Muscle of back (tissue), 11 donors: ENCODE results near the gene PPP2R3A. TPM values are rescaled to one million over a fixed set of nuclear protein-coding genes. Genes with fewer than 3 reads are reported as not detected.

Experiments
- DNase-seq, 3 donors: peaks; one replicate each; pipeline versions ENCODE4 v3.0.0 to v3.0.0-alpha.2; 2013
- polyA plus RNA-seq, 10 donors: library from polyadenylated mRNA; unstranded; fragments of 120-200 nt; gene quantifications; one replicate each; pipeline ENCODE4 v1.2.1, GENCODE V29; 2013; ENCODE audit not compliant: insufficient read length in 10 of 10

The PPP2R3A gene
- polyA plus RNA-seq, 10 donors, result 32.6 to 82.8 (median 53.3) TPM

DNA sequence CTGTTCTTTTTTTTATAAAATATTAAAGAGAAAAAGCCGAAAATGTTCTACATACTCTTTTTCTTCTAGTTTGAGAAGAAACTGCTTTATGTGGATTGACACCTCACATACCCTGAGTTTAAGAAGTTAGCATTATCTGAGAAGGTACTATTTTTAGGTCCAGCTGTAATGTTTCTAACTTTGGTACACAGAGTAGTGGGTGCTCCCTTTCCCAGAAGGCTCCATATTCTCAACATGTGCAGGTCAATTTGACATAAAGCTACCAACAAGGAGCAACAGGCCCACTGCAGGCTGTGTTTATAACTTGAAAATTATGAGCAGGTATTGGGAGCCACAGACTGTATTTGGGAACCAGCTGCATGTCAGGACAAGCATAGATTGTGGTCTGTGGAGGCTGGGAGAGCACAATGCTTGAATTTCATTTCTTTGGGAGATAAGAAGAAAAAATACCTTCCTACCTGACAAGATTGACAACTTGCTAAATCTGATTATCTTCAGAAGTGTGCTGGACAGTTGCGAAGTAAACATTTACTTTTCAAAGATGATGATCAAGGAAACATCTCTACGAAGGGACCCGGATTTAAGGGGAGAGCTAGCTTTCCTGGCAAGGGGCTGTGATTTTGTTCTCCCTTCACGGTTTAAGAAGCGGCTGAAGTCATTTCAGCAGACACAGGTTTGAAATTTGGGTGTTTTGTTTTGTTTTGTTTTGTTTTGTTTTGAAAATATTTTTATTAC, 57.2 kb downstream of the PPP2R3A start:
- no peak for DNase-seq

DNA sequence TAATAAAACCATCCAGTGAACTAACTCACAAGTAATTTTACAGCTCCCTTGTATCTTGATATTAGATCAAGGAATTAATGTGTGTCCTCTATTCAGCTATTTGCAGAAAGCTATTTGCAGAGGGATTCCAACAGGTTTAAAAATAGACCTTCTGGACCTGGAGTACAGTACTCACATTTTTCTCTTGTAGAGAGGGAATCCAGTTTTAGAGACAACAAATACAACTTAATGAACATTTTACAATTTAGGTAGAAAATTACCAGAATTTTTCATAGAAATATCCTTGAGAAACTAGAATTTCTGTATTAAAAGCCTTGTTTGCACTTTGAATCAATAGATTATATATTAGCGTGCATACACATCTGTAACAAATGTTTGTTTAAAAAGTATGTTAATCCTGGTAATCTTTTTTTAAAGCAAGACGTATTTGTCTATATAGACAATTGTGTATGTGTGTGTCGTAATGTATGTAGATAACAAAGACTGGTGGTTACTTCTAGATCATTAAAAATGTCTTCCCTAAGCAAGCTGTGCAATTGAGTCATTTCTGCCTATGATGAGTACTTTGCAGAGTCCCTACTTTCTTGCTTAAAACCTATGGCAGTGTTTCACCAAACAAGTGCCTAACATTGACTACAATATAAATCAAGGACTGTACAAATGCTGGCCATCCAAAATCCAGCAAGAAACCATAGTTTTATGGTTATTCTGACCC, 57.9 kb downstream of the PPP2R3A start:
- DNase-seq, result no peak

DNA sequence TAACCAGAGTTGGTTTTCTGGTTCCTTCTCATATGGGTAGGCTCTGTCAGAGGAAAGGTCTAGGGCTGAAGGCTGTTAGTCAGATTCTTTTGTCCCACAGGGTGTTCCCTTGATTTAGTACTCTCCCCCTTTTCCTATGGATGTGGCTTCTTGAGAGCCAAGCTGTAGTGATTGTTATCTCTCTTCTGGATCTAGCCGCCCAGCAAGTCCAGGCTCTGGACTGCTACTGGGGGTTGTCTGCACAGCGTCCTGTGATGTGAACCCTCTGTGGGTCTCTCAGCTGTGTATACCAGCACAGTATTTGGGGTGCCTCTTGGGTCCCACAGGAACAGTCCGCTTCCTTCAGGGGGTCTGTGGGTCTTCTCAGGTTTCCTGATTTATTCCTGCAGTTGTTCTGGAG, 70.8 kb downstream of the PPP2R3A start:
- no peak for DNase-seq

DNA sequence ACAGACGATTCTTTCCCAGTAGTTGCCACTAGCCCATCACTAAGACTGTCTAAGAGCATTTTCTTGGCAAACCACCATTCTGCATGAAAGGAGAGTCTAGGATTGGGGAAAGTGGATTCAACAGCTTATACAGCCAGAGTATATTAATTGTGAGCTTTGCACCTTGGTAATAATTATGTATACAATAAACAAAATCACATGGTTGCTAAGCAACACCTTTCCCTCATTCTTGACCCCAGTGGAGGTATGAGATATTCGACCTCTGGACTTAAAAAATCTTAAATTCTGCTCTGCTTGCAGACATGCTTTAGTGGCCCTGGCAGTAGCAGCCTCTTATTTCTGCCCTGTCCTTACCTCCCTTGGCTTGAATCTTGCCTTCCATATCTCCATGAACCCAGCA, 73.1 kb downstream of the PPP2R3A start:
- no peak for DNase-seq

DNA sequence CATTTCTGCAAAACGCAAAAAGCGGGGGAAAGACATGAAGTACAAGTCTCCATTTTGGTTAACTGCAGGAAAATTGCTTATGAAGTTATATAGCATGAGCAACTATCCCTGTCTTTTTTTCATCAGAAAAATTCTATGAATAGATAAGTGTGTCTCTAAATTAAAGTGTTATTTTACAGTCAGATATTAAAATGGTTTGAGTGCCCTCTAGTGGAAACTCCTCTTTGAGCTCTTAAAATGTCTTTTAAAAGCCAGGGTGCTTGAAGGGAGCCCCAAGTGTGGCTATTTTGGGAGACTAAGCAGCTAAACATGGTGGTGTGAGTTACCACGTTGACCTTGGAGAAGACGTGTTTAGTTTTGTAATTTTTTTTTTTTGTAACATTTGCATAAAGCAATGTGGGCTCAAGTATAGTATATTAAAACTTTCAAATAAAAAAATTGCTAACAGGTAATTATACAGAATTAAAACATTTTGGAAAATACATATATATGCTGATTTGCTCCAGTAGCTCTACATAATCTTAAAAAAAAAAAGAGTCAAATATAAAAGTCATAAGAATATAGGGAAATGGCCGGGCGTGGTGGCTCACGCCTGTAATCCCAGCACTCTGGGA, 77.2 kb downstream of the PPP2R3A start:
- peak; percentile 43 to 69 (median 59) for DNase-seq

DNA sequence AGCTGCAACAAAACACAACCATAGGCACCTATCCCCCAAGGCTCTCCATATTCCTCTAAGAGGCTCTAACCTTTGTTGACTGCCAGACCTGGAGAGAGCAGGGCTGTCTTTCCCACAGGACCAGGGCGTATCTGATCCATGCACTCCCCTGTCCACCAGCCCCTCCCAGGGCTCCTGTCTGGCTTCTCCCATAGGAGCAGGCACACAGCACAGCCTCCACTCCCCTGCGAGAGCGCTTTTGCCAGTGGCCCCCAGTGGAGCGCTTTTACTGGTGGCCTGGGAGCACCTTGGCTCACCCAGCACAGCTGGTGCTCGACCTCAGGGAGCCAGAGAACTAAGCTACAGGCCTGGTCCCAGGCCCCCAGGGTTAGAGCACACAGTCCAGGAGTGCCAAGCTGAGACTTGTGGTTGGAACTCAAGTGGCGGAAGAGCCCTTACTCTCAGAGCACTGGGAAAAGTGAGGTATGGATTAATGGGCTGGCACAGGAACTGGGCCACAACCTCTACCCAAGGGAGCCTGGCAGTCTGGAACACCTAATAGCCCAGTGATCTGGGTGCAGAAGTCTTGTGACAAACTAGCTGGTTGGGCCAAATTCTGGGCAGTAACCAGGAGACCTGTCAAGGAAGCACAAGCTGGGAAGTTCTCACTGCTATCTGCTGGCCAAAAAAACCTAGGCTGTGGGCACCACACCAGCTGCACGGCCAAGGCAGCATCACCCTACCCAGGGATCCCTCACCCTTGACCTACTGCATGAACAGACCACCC, 79.6 kb downstream of the PPP2R3A start:
- DNase-seq, result no peak

DNA sequence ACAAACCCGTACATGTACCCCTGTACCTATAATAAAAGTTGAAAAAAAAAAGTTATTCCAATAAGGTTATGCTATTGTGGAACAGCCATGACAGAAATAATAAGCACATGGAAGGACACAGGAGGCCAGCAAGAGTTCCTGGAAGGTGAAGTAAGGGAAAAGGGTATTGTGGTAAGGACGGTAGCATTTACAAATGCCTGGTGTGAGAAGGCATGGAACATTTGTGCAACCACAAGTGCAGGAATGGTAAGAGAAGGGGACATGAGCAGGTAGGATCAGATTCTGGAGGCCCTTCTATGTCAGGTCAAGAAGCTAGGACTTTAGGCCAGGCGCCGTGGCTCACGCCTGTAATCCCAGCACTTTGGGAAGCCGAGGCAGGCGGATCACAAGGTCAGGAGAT, 82.5 kb downstream of the PPP2R3A start:
- no peak for DNase-seq

DNA sequence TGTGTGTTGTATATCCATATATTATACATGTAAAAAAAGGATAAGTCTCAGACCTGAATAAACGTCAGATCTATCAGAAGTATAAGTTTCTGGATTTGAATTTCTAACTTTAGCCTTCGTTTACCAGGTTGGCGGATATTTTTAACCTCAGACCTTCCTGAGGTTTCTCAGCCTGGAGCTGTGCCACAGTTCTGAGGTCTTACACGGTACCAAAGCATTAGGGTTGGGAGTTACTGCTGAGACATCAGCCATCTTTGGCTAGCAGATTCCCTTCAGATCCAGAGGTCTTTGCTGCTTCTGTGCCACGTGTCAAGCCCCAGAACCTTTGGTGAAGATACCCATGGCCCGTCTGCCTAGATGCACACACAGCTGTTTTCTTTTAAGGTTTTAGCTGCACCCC, 84.7 kb downstream of the PPP2R3A start:
- DNase-seq, result no peak

DNA sequence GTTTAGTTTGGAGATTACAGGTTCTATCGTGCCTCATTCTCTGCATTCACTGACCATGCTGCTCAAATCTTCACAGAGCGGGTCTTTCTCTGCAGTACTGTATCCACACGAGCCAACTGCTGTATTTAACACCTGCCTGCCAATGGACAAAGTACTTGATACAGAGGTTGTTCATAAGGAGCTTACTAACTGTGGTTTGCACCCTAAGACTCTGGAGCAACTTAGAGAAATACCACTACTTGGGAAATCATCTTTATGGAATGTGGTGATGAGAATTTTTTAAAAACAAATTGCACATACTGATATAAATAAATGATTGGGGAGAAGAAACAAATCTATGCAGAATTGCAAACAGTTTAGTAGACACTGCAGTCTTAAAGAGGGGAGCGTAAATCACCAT, 90.0 kb downstream of the PPP2R3A start:
- DNase-seq, result no peak

DNA sequence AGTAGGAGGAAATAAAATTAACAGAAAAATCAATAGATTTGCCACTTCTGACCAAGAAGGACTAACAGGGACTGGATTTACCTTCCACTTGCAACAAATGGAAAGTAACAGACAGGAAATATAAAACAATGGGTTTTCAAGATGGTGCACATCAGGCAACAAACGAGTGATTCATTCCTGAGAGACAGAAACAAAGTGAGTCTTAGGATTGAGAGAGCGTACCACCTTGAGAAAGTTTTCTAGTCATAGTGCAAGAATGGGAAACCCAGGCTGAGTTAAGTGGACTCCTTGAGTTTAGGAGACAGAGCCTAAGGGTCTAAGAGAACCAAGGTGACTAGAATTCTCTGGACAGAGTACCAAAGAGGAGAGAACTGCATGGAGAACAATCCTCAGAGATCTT, 101.7 kb downstream of the PPP2R3A start:
- no peak for DNase-seq

DNA sequence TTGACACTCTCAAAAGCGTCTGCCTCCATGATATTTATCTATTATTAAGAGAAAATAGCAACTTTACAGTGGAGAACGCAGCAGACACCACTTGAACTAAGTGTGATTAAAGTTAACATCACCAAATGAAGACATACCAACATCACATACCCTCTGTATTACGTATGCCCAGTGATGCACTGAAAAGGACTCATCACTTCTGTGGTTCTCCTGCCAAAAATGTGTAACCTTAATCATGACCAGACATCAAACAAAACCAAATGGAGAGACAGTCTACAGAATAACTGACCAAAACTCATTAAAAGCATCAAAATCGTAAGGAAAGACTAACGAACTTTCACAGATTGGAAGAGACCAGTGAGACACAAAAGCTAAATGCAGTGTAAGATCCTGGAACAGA, 103.2 kb downstream of the PPP2R3A start:
- DNase-seq, result peak in 1 of 3 donors; percentile 49

DNA sequence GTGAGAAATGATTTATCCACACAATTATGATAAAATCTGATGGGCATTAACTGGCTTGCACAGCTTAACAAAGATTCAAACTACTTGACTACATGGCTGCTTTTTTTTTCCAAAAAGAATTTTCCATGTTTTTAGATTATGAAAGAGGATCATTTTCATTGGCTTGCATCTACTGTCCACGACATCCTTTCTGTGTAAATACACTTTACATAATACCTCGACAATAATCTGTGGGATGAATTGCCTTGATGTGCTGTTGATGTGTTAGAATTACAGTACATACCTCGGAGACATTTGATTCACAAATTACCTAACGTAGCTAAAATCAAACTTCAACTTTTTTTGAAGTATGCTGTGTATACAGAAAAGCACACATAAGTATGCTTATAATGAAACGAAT, 104.4 kb downstream of the PPP2R3A start:
- no peak for DNase-seq

DNA sequence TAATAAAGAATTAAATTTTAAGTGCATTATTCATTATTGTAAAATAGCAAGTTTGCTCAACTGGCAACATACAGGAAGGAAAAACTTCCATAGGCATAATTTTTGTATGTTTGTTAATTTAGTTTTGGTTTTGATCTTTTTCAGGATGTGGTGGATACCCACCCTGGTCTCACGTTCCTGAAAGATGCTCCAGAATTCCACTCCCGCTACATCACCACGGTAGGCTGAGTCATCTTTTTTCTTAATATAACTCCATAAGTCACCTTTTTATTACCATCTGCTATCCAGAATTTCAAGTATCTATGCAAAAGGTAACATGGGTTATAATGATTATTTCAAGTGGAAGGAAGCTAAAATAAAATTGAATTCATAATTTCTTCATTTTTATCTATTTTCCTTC, 104.8 kb downstream of the PPP2R3A start:
- peak in 1 of 3 donors; percentile 60 for DNase-seq

DNA sequence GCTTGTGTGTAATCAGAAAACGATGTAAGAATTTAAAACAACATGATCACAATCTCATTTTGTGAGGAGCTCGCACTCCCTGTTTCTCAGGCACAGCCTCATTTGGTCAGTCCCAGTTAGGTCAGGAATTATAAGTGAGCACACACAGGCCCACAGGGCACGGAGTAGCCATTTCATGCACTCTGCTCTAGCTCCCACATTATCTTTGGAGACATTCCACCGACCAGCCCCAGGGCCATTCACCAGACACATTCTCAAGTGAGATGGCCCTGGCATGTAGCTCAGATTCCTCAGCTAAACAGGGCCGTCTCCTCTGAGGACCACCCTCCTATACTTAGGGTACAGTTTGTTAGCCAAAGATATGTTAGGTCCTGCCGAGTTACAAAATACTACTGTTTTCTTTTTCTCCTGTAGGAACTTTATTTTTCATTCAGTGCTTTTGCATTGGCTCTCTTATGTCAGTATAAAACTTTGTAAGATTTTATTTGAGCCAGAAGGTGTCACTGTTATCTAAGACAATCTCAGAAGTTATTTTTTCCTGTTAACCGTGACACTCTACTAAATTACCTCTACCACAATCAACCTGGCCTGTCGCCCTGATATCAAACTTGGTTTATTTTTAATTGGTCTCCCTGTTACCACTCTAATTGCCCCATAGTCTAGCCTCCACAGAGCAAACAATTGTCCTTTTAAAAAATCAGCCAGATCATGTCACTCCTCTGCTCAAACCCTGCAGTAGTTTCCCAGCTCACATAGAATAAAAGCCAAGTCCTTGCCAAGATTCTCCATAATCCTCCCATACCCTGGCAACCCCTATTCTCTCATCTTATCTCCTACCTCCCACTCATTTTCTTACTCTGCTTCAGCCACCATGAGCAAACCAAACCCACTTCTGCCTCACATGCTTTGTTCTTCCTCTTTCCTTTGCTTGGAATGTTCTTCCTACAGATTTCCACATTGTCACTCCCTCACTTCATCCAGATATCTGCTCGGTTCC, 105.7 kb downstream of the PPP2R3A start:
- DNase-seq, result peak in 1 of 3 donors; percentile 12

DNA sequence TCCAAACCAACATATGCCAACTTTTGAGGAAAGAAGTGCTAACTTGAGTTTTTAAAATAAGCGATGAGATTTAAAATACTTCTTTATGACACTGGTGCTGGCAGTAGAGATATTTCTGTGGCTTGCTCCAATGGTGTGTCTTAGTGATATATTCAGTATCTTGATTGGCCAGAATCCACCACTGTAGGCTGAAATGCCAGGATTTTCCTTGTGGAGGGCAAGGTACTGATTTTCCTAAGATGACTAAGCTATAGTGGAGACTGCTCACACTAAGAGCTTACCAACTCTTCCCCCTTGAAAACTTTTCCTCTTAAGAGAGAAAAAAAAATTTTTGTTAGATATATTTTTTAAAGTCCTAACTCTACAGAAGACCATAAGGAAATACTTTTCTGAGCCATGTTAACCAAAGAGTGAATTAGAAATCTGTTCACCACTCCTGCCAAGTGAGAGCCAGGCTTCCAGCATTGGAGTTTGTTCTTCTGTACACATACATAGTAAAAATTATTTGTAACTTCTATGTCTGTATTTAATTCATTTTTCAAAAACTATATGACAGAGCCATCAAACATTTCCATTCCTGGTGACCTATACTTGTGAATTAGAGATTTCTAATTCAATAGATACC, 109.1 kb downstream of the PPP2R3A start:
- no peak for DNase-seq

DNA sequence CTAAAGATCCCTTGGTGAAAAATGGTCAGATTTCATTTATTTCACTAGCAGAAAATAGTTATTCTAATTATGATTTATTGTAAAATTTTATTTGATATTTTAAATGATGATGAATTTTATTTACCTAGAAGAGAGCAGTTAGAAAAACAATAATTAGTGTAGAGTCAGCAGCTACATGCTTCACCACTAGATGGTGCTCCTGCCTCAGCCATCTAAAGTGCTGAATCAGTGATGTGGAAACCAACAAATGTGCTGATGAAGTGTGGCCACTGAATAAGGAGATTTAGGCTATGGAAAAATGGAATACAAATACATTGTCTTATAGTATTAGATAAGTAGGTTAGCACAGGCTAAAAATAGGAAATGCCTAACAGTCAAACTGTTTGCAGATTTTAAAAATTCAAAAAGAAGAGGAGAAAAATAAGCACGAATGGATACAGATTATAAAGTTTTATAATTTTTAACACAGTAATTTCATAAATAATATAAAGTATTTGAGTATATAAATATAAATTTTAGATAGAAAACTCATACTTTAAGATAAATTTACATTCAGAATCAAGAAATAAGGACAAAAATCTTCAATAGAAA, 109.8 kb downstream of the PPP2R3A start:
- peak; percentile 77 to 87 (median 79) for DNase-seq

DNA sequence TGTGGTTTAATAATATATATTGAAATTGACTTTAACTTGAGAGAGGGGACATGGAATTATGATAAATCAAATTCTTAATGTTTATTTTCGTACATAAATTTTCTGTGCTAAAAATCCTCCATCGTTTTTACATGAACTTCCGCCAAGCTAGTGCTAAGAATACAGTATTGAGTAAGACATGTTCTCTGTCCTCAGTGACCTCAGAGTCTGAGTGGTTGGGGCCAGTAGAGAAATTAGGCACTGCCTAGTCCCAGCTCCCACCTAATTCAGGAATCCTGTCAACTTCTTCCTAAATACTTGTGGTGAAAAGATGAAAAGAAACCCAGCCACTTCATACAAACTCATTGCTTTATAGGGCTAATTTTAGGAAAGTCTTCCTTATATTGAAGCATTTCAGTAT, 110.3 kb downstream of the PPP2R3A start:
- no peak for DNase-seq

DNA sequence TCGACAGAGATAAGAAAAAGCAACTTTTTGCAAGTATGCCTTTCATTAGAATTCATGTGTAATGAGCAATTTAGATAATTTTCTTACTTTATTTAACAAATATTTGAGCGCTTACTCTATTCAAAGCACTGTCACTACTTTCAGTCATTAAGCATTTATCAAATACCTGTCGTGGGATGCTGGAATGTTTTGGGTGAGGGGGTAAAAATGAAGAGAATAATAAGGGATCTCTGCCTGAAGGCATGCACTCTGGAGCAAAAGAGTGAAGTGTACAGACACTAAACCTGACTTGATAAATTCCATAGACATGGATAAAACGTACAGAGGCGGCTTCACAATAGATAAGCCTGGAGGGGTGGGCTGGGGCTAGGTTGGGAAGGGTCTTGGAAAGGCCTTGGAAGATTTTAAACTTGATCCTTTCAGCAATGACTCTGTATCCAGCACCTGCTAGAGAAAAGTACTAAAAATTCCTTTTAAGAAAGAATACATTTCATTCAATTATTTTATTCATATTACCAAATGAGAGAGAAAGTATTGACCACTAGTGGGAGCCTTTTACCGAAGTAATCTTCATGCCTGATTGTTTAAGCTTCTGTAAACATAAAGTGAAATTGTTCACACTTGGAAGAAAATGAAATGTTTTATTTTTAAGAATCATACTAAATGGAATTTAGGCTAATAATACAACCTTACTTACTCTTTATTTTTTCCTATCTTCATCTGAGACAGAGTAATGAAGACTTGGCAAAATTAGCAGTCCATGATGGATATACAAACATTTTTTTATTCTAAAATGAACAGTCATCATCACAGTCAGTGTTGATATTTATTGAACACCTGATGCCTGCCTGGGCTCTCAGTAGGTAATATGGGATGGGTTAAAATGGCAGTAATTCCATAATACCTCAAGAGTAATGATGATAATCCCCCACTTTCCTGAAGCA, 113.2 kb downstream of the PPP2R3A start:
- peak in 2 of 3 donors; percentile 12 to 51 for DNase-seq
